Brain microvascular endothelial cell (primary cell): Measurements from ENCODE around the gene PTPRD.

Experiments
- DNase-seq: peaks from one replicate; pipeline ENCODE4 v3.0.0-alpha.2; 2020
- H3K27ac ChIP-seq: fragments of 250-450 bp; sonication (Bioruptor Pico); 2 replicates; pipeline ENCODE4 v1.5.1; 2020; ENCODE audit warnings: mild to moderate bottlenecking, moderate library complexity
- H3K27me3 ChIP-seq: fragments of 250-450 bp; sonication (Bioruptor Pico); replicated peaks from 2 replicates; pipeline ENCODE4 v1.5.1; 2020; ENCODE audit warnings: mild to moderate bottlenecking
- H3K36me3 ChIP-seq: fragments of 250-450 bp; sonication (Bioruptor Pico); replicated peaks from 2 replicates; pipeline ENCODE4 v1.5.1; 2020; ENCODE audit warnings: mild to moderate bottlenecking
- H3K4me3 ChIP-seq: 2 replicates; pipeline ENCODE4 v1.5.1; 2011; ENCODE audit warnings: low read depth, mild to moderate bottlenecking, control low read depth, low read length, moderate library complexity
- in situ Hi-C: cut with HindIII; loops from 2 replicates; pipeline ENCODE4 v1.10.0; 2017; ENCODE audit warnings: low sequenced_read_pairs, low pct_ligation_motif_present
- TF ChIP-seq, protein P1 (sequence below): IDR thresholded peaks from 2 replicates; pipeline ENCODE4 v1.5.1; 2011; ENCODE audit warnings: low read depth, mild to moderate bottlenecking, moderate library complexity, low read length, control low read depth, inconsistent platforms; ENCODE audit errors: missing control alignments

PTPRD gene

DNA sequence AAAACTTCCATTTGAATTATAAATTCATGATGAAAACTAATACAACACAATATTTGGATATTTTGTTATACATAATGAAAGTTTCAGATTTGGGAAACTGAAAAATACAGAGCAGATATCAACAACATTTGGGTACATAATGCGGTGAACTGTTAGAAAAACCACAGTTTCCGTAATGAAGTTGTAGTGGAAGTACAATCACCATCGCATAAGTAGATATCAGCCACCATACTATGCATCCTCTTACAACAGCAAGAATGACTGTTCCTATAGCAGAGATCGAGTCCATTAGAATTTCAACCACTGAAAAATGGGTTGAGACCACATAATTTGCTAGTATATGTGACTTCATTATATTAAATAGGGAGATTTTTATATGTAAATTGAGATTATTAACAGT is 2043.0 kb downstream of the PTPRD start:
- in situ Hi-C loops = no loop called here
- Histone ChIP-seq H3K27me3 (no peaks in the 10 kb centered on the region), H3K36me3 (no peaks in the 10 kb centered on the region), H3K27ac (no peak overlapping the region), H3K4me3 (no peak overlapping the region)
- DNase-seq = no peak
- TF ChIP-seq, protein P1, sequence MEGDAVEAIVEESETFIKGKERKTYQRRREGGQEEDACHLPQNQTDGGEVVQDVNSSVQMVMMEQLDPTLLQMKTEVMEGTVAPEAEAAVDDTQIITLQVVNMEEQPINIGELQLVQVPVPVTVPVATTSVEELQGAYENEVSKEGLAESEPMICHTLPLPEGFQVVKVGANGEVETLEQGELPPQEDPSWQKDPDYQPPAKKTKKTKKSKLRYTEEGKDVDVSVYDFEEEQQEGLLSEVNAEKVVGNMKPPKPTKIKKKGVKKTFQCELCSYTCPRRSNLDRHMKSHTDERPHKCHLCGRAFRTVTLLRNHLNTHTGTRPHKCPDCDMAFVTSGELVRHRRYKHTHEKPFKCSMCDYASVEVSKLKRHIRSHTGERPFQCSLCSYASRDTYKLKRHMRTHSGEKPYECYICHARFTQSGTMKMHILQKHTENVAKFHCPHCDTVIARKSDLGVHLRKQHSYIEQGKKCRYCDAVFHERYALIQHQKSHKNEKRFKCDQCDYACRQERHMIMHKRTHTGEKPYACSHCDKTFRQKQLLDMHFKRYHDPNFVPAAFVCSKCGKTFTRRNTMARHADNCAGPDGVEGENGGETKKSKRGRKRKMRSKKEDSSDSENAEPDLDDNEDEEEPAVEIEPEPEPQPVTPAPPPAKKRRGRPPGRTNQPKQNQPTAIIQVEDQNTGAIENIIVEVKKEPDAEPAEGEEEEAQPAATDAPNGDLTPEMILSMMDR = no peak

DNA sequence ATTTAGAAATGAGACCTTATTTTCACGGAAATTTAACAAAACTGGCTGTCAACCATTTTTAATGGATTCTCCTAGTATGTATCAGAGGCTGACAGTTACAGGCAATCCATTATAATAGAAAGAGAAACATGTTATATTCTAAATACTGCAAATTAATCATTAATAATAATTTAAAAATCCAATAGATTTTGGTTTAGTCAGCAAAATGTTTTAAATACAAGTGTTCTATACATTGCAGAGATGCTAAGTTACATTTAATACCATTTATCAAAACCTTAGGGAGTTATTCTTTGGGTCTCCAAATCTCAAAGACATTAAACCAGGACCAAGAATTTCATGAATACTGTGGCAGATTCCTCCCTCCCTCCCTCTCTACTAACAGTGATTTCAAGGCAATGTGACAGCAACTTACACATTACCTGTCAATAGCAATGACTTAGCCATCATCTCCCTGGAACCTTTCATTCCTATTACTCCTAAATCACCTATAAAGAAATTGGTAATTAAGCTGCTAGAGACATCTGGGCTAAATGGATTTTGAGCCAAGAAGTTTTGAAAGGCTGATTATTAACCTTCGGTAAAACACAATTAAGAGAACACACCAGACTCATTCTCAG is 2044.7 kb downstream of the PTPRD start:
- no peak overlapping the region for H3K4me3 ChIP-seq
- no peak overlapping the region for H3K27ac ChIP-seq
- TF ChIP-seq, protein P1 = no peak
- in situ Hi-C loops = no loop called here
- H3K27me3 ChIP-seq = no peaks in the 10 kb centered on the region
- no peak for DNase-seq
- H3K36me3 ChIP-seq = no peaks in the 10 kb centered on the region

DNA sequence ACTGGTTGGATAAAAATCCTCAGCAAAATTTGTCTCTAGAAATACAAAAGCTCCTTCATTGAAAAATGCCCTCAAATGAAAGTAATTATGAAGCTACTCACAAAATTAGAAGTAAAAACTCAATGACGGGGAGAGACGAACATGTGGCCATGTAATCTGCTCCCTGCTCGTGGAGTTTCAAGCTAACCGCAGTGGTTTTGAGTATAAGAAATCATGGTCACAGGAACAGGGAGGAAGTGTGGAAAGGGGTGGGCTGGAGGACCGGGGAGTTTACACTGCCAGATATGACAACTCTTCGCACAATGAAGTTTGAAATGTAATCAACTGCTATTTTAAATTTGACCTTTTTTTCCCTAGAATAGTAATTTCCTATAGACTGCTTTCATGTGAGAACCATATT is 2047.8 kb downstream of the PTPRD start:
- TF ChIP-seq, protein P1 = no peak
- no peaks in the 10 kb centered on the region for H3K27me3 ChIP-seq
- no peaks in the 10 kb centered on the region for H3K36me3 ChIP-seq
- in situ Hi-C loops = no loop called here
- no peak overlapping the region for H3K27ac ChIP-seq
- H3K4me3 ChIP-seq = no peak overlapping the region
- DNase-seq = no peak

DNA sequence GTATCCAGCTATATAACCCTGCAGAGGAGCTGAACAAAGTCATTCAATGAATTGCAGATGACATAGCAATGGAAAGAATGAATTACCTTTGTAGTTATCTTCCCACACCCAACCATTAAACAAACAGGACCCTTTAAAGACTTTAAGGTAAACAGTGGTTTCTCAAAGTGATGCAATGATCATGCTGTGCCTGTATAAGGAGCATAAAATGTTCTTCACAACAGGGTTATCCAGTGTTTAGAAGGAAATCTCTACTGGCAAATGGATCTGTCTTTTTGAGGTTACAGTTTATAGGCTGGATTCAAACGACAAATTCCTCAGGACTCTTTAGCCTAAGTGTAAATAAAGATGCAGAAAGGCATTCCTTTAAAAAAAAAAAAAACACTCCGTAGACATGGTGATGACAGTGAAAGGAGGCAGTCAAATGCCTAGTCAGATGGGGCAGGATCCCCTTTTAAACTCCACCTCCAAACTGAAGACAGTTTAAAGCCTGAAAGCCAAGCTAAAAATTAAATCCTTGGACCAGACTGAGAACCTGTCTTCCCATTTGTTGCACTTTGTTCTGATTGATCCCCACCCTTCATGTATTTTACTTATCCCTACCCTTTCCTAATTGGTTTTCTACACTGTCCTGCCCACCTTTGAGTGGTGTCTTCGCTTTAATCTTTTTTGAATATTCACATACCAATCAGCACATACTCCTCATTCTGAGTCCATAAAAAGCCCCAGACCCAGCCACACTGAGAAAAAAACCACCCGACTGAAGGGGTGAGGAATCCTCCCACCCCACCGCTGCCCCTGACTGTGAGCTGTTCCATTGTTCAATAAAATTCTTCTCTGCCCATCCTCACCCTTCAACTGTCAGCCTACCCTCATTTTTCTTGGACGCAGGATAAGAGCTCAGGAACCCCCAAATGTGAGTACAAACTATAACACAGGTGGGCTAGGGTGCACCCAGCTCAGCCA is 2052.0 kb downstream of the PTPRD start:
- Histone ChIP-seq H3K36me3 (no peaks in the 10 kb centered on the region), H3K27ac (no peak overlapping the region), H3K4me3 (no peak overlapping the region), H3K27me3 (no peaks in the 10 kb centered on the region)
- DNase-seq = no peak
- TF ChIP-seq, protein P1 = no peak
- in situ Hi-C loops = no loop called here

DNA sequence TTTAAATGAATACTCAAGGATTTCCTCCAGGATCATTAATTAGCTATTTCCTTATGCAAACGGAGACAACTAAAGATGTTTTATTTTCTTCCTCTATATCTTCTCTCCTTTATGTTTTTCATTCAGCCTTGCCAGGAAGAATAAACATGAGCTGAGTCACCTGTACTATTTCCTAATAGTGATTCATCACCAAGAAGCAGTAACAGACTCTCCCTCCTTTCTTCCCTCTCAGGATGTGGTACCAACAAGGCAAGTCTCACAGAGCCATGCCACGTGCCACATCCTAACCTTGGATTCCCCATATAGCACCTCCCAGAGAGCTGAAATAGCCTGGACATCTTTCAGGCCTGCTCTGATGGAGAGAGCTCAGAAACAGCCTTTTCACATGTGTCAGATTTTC is 2054.6 kb downstream of the PTPRD start:
- H3K27ac ChIP-seq = no peak overlapping the region
- no peaks in the 10 kb centered on the region for H3K36me3 ChIP-seq
- H3K27me3 ChIP-seq = no peaks in the 10 kb centered on the region
- in situ Hi-C loops = no loop called here
- DNase-seq = peak; percentile 9
- no peak overlapping the region for H3K4me3 ChIP-seq
- TF ChIP-seq, protein P1 = no peak
